ENCODE data around the gene MAP3K5.

DNA sequence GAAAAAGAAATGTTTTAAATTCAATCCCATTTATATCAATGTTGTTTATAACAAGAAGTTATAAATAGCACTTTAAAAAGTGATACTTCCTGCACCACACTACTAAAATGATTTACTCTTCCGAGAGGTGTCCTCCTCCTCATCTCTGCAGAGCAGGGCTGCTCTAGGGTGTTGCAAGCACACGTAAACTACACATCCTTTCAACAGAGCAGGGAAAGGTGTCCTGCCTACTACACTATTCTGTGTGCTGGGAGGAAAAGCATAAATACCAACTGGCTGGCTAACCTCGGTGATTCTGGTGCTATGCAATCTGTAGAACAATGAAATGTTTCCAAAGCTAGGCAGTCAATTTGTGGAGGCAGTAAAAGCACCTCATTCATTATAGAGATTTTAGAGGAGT is 152.6 kb downstream of the MAP3K5 start:
- TF ChIP-seq, protein P1, sequence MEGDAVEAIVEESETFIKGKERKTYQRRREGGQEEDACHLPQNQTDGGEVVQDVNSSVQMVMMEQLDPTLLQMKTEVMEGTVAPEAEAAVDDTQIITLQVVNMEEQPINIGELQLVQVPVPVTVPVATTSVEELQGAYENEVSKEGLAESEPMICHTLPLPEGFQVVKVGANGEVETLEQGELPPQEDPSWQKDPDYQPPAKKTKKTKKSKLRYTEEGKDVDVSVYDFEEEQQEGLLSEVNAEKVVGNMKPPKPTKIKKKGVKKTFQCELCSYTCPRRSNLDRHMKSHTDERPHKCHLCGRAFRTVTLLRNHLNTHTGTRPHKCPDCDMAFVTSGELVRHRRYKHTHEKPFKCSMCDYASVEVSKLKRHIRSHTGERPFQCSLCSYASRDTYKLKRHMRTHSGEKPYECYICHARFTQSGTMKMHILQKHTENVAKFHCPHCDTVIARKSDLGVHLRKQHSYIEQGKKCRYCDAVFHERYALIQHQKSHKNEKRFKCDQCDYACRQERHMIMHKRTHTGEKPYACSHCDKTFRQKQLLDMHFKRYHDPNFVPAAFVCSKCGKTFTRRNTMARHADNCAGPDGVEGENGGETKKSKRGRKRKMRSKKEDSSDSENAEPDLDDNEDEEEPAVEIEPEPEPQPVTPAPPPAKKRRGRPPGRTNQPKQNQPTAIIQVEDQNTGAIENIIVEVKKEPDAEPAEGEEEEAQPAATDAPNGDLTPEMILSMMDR (IDR thresholded peaks at IDR 0.05): no peak
- TF ChIP-seq POLR2A (IDR thresholded peaks at IDR 0.05): no peak

All from adrenal gland (tissue), 5 donors.